ENCODE results near the gene RPS2. TPM values are rescaled to one million over a fixed set of nuclear protein-coding genes. Genes with fewer than 3 reads are reported as not detected.

RPS2 gene
- total RNA-seq, 1 experiment from 2014 or later = 4,395 TPM

DNA sequence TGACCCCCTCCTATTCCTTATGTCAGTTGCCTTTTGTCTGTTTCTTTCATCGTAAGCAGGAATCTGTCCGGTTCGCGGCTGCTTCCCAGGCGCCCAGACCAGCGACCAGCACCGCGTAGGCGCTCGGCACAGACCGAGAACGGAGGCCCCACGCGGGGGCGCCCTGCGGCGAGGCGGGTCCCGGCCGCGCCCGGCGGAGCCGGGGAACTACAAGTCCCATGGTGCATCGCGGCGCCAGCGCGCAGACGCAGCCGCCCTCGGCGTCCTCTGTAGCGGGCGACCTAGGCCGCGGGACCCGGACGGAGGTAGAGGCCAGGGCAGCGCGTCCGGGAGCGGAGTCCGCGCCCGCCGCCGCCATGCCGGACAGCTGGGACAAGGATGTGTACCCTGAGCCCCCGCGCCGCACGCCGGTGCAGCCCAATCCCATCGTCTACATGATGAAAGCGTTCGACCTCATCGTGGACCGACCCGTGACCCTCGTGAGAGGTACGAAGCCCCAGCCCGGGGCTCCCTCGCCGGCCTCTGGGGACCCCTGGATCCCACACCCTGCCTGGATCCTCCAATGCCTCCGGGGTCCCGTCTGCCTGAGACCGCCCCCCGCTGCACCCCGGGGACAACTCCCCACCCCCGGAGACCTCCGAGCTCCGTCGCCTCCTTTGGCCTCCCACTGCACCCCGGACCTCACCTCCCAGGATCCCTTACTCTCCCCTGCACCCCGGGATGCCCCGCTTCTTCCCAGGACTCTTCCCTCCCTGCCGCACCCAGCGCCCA lies 5.2 kb downstream of the RPS2 start, which contains the start of gene NDUFB10 (continued):
- TF ChIP-seq, protein P1, sequence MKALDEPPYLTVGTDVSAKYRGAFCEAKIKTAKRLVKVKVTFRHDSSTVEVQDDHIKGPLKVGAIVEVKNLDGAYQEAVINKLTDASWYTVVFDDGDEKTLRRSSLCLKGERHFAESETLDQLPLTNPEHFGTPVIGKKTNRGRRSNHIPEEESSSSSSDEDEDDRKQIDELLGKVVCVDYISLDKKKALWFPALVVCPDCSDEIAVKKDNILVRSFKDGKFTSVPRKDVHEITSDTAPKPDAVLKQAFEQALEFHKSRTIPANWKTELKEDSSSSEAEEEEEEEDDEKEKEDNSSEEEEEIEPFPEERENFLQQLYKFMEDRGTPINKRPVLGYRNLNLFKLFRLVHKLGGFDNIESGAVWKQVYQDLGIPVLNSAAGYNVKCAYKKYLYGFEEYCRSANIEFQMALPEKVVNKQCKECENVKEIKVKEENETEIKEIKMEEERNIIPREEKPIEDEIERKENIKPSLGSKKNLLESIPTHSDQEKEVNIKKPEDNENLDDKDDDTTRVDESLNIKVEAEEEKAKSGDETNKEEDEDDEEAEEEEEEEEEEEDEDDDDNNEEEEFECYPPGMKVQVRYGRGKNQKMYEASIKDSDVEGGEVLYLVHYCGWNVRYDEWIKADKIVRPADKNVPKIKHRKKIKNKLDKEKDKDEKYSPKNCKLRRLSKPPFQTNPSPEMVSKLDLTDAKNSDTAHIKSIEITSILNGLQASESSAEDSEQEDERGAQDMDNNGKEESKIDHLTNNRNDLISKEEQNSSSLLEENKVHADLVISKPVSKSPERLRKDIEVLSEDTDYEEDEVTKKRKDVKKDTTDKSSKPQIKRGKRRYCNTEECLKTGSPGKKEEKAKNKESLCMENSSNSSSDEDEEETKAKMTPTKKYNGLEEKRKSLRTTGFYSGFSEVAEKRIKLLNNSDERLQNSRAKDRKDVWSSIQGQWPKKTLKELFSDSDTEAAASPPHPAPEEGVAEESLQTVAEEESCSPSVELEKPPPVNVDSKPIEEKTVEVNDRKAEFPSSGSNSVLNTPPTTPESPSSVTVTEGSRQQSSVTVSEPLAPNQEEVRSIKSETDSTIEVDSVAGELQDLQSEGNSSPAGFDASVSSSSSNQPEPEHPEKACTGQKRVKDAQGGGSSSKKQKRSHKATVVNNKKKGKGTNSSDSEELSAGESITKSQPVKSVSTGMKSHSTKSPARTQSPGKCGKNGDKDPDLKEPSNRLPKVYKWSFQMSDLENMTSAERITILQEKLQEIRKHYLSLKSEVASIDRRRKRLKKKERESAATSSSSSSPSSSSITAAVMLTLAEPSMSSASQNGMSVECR (CRISPR knock-in tag; IDR thresholded peaks at IDR 0.05; ENCODE audit: borderline replicate concordance) = peak; percentile 89; the same call in 1 of the 2 replicates
- TF ChIP-seq ESRRA (CRISPR knock-in tag; IDR thresholded peaks at IDR 0.05; ENCODE audit: borderline replicate concordance) = peak; percentile 37; the same call in 1 of the 2 replicates
- no peak; the same call in 1 of the 2 replicates for TF ChIP-seq TP53 (CRISPR knock-in tag; IDR thresholded peaks at IDR 0.05)
- 0 out of 2 replicates have a peak, but pooled peaks have one; percentile 44 for TF ChIP-seq ELF4 (CRISPR knock-in tag; IDR thresholded peaks at IDR 0.05; ENCODE audit: low read depth)
- TF ChIP-seq ZNF138 (CRISPR knock-in tag; conservative IDR thresholded peaks at IDR 0.05) = no peak
- peak; percentile 77 for TF ChIP-seq FOXK1 (CRISPR knock-in tag; IDR thresholded peaks at IDR 0.05)
- TF ChIP-seq SMAD3 (CRISPR knock-in tag; IDR thresholded peaks at IDR 0.05; ENCODE audit: borderline replicate concordance) = peak; percentile 71; the same call in 1 of the 2 replicates
- TF ChIP-seq MAX (CRISPR knock-in tag; IDR thresholded peaks at IDR 0.05) = peak; percentile 54; the same call in 1 of the 2 replicates
- no peak for TF ChIP-seq NFYB (CRISPR knock-in tag; conservative IDR thresholded peaks at IDR 0.05; ENCODE audit: low read depth)
- peak; percentile 84; the same call in 1 of the 2 replicates for TF ChIP-seq ERG (CRISPR knock-in tag; IDR thresholded peaks at IDR 0.05)
- TF ChIP-seq SP1 (CRISPR knock-in tag; conservative IDR thresholded peaks at IDR 0.05) = peak; percentile 83
- TF ChIP-seq, protein P2, sequence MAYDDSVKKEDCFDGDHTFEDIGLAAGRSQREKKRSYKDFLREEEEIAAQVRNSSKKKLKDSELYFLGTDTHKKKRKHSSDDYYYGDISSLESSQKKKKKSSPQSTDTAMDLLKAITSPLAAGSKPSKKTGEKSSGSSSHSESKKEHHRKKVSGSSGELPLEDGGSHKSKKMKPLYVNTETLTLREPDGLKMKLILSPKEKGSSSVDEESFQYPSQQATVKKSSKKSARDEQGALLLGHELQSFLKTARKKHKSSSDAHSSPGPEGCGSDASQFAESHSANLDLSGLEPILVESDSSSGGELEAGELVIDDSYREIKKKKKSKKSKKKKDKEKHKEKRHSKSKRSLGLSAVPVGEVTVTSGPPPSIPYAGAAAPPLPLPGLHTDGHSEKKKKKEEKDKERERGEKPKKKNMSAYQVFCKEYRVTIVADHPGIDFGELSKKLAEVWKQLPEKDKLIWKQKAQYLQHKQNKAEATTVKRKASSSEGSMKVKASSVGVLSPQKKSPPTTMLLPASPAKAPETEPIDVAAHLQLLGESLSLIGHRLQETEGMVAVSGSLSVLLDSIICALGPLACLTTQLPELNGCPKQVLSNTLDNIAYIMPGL (CRISPR knock-in tag; IDR thresholded peaks at IDR 0.05) = peak; percentile 96

DNA sequence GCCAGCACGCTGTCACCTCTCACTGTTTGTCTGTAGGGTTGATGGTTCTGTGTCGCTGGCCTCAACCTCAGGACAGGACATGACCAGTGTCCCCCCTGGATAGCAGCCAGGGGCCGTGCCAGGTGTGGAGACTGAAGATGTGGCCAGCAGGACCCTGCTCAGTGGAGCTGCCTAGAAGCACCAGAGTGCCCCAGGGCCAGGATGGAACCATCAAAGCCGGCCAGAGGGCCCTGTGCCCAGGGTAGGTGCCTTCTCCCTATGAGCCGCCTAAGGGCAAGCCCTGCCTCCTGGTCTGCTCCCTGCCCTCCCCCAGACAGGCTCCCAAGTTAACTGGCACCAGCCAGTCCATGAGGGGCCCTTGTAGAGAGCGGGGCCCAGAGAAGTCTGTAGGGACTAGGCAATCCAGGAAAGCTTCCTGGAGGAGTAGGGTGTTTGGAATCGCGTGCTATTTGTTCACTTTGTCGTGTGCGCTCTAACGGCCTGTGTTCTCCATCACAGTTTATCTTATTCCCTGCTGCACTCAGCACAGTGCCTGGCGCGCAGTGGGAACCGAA lies 5.8 kb downstream of the RPS2 start:
- ATAC-seq = peak; percentile 0; the same call in 1 of the 2 replicates
- Mint-ChIP-seq H3K27ac (no peak overlapping the region), H3K36me3 (peaks cover 28% of the 10 kb centered on the region), H3K9me3 (no peaks in the 10 kb centered on the region), H3K4me3 (peak overlapping the region; percentile 93), H3K4me1 (peaks cover 33% of the 10 kb centered on the region), H3K27me3 (ENCODE audit: low read depth) (peaks cover 6% of the 10 kb centered on the region)
- CTCF ChIA-PET = interaction anchor here (0.8 to 1.8 kb wide), 4 partner anchors 13 to 182 kb away, joined by 3 to 5 read pairs (median 4); no protein-coding TSS in a partner anchor
- POLR2A ChIA-PET = interaction anchor here (1.1 kb wide), 1 partner anchor 15 kb away, joined by 3 read pairs; no protein-coding TSS in a partner anchor
- no peak for DNase-seq (ENCODE audit: low spot score)
- TF ChIP-seq ZNF425 (CRISPR knock-in tag; conservative IDR thresholded peaks at IDR 0.05) = no peak
- TF ChIP-seq NFYB (CRISPR knock-in tag; conservative IDR thresholded peaks at IDR 0.05; ENCODE audit: low read depth) = no peak
- no peak for TF ChIP-seq TEAD4 (CRISPR knock-in tag; IDR thresholded peaks at IDR 0.05)
- TF ChIP-seq SMAD4 (CRISPR knock-in tag; IDR thresholded peaks at IDR 0.05) = no peak
- no peak for TF ChIP-seq ZNF219 (CRISPR knock-in tag; IDR thresholded peaks at IDR 0.05; ENCODE audit: borderline replicate concordance)
- TF ChIP-seq, protein P3, sequence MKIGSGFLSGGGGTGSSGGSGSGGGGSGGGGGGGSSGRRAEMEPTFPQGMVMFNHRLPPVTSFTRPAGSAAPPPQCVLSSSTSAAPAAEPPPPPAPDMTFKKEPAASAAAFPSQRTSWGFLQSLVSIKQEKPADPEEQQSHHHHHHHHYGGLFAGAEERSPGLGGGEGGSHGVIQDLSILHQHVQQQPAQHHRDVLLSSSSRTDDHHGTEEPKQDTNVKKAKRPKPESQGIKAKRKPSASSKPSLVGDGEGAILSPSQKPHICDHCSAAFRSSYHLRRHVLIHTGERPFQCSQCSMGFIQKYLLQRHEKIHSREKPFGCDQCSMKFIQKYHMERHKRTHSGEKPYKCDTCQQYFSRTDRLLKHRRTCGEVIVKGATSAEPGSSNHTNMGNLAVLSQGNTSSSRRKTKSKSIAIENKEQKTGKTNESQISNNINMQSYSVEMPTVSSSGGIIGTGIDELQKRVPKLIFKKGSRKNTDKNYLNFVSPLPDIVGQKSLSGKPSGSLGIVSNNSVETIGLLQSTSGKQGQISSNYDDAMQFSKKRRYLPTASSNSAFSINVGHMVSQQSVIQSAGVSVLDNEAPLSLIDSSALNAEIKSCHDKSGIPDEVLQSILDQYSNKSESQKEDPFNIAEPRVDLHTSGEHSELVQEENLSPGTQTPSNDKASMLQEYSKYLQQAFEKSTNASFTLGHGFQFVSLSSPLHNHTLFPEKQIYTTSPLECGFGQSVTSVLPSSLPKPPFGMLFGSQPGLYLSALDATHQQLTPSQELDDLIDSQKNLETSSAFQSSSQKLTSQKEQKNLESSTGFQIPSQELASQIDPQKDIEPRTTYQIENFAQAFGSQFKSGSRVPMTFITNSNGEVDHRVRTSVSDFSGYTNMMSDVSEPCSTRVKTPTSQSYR (CRISPR knock-in tag; IDR thresholded peaks at IDR 0.05) = no peak
- TF ChIP-seq NFATC4 (CRISPR knock-in tag; IDR thresholded peaks at IDR 0.05) = no peak
- TF ChIP-seq ZNF121 (CRISPR knock-in tag; IDR thresholded peaks at IDR 0.05) = no peak
- TF ChIP-seq, protein P4, sequence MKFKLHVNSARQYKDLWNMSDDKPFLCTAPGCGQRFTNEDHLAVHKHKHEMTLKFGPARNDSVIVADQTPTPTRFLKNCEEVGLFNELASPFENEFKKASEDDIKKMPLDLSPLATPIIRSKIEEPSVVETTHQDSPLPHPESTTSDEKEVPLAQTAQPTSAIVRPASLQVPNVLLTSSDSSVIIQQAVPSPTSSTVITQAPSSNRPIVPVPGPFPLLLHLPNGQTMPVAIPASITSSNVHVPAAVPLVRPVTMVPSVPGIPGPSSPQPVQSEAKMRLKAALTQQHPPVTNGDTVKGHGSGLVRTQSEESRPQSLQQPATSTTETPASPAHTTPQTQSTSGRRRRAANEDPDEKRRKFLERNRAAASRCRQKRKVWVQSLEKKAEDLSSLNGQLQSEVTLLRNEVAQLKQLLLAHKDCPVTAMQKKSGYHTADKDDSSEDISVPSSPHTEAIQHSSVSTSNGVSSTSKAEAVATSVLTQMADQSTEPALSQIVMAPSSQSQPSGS (CRISPR knock-in tag; IDR thresholded peaks at IDR 0.05; ENCODE audit: borderline replicate concordance, low read depth) = no peak
